ENCODE data around the gene RPS6KA5.
"Not testable (repeated sequence)": the region's sequence is repeated elsewhere in the genome, so short reads cannot be mapped to it uniquely, and the experiment has no call there.

RPS6KA5 gene

DNA sequence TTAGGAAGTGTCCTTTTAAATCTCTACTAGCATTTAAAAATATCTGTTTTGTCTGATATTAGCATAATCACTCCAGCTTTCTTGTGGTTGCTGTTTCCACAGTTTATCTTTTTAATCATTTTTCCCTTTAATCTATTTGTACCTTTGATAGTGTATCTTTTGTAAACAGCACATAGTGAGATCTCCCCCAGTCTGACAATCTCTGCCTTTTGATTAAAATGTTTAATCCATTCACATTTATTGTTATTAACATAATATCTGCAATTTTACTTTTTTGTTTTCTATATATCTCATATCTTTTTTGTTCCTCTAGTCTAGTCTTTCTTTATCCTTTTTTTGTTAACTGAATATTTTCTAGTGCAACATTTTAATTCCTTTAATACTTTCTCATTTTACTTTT lies 104.2 kb downstream of the RPS6KA5 start:
- TF ChIP-seq CTCF (IDR thresholded peaks at IDR 0.05), result no peak
- H3K9me3 ChIP-seq, result peaks cover 3 to 30% (median 8%) of the 10 kb centered on the region in 3 donors
- intact Hi-C loops (cut with DNase I; ENCODE audit: low total_unique reads), result no loop called here
- no peaks in the 10 kb centered on the region for H3K27me3 ChIP-seq
- H3K36me3 ChIP-seq, result peaks cover 0 to 3% (median 0%) of the 10 kb centered on the region in 3 donors
- no peaks in the 10 kb centered on the region for H3K4me1 ChIP-seq
- H3K27ac ChIP-seq, result no peak overlapping the region
- H3K4me3 ChIP-seq, result no peak overlapping the region
- no peak for DNase-seq

GRCh38 chr14:90953643-90954042 lies 106.8 kb downstream of the RPS6KA5 start:
- H3K4me3 ChIP-seq; intact Hi-C loops (cut with DNase I; ENCODE audit: low total_unique reads); H3K36me3 ChIP-seq; DNase-seq; H3K27me3 ChIP-seq; H3K27ac ChIP-seq; H3K4me1 ChIP-seq: not testable (repeated sequence)
- H3K9me3 ChIP-seq, result peaks cover 3 to 30% (median 8%) of the 10 kb centered on the region in 3 donors

DNA sequence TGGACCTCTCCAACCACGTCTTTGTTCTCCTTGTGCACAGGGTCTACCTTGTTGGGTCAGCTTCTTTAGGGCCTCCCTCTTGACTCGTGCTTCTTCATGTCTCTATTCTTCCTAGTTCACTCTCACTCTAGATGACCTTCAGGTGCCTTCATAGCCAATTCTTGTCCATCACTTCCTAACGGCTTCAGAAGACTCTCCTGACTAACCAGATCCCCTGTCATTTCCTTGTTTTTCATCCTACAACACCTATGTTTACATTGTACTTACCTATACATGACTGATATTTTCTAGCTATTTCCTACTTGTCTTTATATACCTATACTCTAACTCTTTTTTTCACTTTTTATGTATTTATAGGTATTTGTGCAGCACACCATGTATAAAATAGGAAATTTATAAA lies 117.1 kb downstream of the RPS6KA5 start:
- TF ChIP-seq CTCF (IDR thresholded peaks at IDR 0.05), result no peak
- Histone ChIP-seq H3K4me3 (no peak overlapping the region), H3K27me3 (no peaks in the 10 kb centered on the region), H3K27ac (no peak overlapping the region), H3K36me3 (peaks cover 0 to 24% (median 20%) of the 10 kb centered on the region in 3 donors), H3K9me3 (peaks cover 0 to 14% (median 4%) of the 10 kb centered on the region in 3 donors), H3K4me1 (no peaks in the 10 kb centered on the region)
- DNase-seq, result no peak
- intact Hi-C loops (cut with DNase I; ENCODE audit: low total_unique reads), result no loop called here

DNA sequence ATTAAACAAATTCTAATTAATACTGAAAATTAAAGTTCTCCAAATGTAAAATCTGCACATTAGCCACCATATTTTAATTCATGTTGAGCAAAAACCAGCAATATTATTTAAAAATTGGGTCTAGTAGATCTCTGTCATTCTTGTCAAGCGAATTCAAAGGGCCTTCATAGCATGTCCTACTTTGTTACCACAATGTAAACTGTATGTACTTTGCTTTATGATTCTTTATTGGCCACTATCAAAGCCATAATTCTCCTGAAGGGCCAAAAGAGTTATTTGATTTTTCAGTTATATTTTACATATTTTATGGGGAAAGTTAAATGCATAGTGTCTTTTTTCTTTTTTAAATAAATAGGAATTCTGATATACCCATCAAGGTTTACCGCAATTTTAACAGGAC lies 117.9 kb downstream of the RPS6KA5 start:
- peaks cover 0 to 25% (median 23%) of the 10 kb centered on the region in 3 donors for H3K36me3 ChIP-seq
- intact Hi-C loops (cut with DNase I; ENCODE audit: low total_unique reads), result no loop called here
- no peak for TF ChIP-seq CTCF (IDR thresholded peaks at IDR 0.05)
- no peak overlapping the region for H3K4me3 ChIP-seq
- H3K4me1 ChIP-seq, result no peaks in the 10 kb centered on the region
- no peak for DNase-seq
- no peak overlapping the region for H3K27ac ChIP-seq
- H3K27me3 ChIP-seq, result no peaks in the 10 kb centered on the region
- H3K9me3 ChIP-seq, result peaks cover 0 to 15% (median 4%) of the 10 kb centered on the region in 3 donors

- no peak for TF ChIP-seq CTCF (IDR thresholded peaks at IDR 0.05)
- H3K4me1 ChIP-seq, result no peaks in the 10 kb centered on the region
- H3K27me3 ChIP-seq, result no peaks in the 10 kb centered on the region
- H3K36me3 ChIP-seq, result peaks cover 0 to 25% (median 23%) of the 10 kb centered on the region in 3 donors
- H3K4me3 ChIP-seq, result no peak overlapping the region
- H3K27ac ChIP-seq, result no peak overlapping the region
- intact Hi-C loops (cut with DNase I; ENCODE audit: low total_unique reads), result no loop called here
- peaks cover 0 to 15% (median 4%) of the 10 kb centered on the region in 3 donors for H3K9me3 ChIP-seq
- DNase-seq, result no peak
These were observed 118.7 kb downstream of the RPS6KA5 start for GRCh38 chr14:90941706-90942105.

DNA sequence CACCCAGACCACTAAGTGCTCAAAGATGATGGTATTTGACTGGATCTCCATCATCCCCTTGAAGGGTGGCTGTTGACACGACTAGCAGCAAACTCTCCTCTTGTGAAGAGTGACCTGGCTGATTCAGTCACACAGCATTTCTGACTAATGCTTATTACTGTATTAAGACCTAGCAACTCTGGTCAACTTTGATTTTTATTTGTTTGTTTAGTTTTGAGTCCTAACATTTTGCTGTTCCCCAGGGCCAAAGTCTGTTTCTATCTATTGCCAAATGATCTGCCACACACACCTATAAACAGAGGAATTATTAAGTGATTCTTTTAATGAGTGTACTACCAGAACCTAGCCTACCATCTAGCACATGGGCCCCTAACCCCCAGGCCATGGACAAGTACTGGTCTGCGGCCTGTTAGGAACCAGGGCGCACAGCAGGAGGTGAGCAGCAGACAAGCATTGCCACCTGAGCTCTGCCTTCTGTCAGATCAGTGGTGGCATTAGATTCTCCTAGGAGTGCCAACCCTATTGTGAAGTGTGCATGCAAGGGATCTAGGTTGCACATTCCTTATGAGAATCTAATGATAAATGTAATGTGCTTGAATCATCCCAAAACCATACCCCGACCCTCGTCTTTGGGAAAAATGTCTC lies 120.0 kb downstream of the RPS6KA5 start:
- intact Hi-C loops (cut with DNase I; ENCODE audit: low total_unique reads), result no loop called here
- no peaks in the 10 kb centered on the region for H3K4me1 ChIP-seq
- no peak overlapping the region for H3K27ac ChIP-seq
- H3K36me3 ChIP-seq, result peaks cover 0 to 25% (median 23%) of the 10 kb centered on the region in 3 donors
- DNase-seq, result no peak
- H3K9me3 ChIP-seq, result peaks cover 0 to 15% (median 4%) of the 10 kb centered on the region in 3 donors
- H3K27me3 ChIP-seq, result no peaks in the 10 kb centered on the region
- H3K4me3 ChIP-seq, result no peak overlapping the region
- TF ChIP-seq CTCF (IDR thresholded peaks at IDR 0.05), result no peak

DNA sequence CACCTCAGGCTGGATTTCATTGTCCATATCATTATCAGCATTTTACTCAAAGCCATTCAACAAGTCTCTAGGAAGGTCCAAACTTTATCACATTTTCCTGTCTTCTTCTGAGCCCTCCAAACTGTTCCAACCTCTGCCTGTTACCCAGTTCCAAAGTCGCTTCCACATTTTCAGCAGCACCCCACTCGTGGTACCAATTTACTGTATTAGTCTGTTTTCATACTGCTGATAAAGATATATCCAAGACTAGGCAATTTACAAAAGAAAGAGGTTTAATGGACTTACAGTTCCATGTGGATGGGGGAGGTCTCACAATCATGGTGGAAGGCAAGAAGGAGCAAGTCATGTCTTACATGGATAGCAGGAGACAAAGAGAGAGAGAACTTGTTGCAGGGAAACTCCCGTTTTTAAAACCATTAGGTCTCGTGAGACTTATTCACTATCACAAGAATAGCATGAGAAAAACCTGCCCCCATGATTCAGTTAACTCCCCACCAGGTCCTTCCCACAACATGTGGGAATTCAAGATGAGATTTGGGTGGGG lies 121.1 kb downstream of the RPS6KA5 start:
- intact Hi-C loops (cut with DNase I; ENCODE audit: low total_unique reads); H3K27ac ChIP-seq; H3K27me3 ChIP-seq; H3K4me3 ChIP-seq; DNase-seq; H3K4me1 ChIP-seq: not testable (repeated sequence)
- Histone ChIP-seq H3K36me3 (peaks cover 0 to 25% (median 23%) of the 10 kb centered on the region in 3 donors), H3K9me3 (peaks cover 0 to 15% (median 4%) of the 10 kb centered on the region in 3 donors)

Data from tibial artery (tissue), 4 donors.